ENCODE results near the gene SYNE1.

The SYNE1 gene

GRCh38 chr6:152123076-152123475, 514.1 kb downstream of the SYNE1 start:
- DNase-seq: no peak

DNA sequence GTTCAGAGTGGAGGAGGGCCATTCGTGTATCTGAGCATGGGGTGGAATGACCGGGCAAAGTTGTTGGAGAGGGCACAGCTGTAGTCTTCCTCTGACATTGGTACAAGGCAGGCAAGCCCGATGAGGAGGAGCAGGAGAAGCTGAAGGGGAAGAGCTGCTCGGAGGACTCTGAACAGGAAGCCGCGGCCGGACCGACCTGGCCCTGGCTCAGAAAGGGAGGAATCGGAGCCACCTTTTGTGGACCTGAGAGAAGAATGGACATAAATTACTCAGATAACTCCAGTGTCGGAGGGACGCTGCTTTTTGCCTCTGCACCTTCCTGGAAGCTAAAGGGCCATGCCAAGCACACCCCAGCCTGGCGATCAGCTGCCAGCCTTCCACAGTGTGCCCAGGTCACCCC, 514.7 kb downstream of the SYNE1 start:
- DNase-seq: no peak

GRCh38 chr6:152121910-152122309, 515.3 kb downstream of the SYNE1 start:
- DNase-seq: no peak

- no peak for DNase-seq
Measured at GRCh38 chr6:152119831-152120230, 517.3 kb downstream of the SYNE1 start.

DNA sequence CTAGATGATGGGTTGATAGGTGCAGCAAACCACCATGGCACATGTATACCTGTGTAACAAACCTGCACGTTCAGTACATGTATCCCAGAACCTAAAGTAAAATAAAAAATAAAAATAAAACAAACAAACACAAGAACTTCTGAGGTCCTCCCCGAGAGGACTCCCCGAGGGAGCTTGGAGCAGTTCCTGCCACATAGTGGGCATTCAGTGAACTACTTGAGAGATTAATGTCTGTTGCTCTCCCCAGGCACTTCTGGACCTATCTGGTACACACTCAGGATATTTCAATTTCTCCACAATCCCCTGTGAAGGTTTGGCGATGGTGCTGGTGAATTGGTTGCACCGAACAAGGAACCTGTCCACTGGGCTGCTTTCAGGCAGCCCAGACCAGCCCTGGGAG, 518.5 kb downstream of the SYNE1 start:
- no peak for DNase-seq

DNA sequence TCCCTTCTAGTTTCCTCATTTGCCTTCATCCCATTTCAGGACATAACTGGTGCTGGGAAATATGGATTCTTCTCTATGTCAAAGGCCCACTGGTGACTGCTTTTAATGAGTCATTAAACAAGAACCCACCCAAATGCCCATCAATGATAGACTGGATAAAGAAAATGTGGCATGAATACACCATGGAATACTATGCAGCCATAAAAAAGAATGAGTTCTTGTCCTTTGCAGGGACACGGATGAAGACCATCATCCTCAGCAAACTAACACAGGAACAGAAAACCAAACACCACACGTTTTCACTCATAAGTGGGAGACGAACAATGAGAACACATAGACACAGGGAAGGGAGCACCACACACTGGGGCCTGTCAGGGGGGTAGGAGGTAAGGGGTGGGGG, 518.9 kb downstream of the SYNE1 start:
- no peak for DNase-seq

DNA sequence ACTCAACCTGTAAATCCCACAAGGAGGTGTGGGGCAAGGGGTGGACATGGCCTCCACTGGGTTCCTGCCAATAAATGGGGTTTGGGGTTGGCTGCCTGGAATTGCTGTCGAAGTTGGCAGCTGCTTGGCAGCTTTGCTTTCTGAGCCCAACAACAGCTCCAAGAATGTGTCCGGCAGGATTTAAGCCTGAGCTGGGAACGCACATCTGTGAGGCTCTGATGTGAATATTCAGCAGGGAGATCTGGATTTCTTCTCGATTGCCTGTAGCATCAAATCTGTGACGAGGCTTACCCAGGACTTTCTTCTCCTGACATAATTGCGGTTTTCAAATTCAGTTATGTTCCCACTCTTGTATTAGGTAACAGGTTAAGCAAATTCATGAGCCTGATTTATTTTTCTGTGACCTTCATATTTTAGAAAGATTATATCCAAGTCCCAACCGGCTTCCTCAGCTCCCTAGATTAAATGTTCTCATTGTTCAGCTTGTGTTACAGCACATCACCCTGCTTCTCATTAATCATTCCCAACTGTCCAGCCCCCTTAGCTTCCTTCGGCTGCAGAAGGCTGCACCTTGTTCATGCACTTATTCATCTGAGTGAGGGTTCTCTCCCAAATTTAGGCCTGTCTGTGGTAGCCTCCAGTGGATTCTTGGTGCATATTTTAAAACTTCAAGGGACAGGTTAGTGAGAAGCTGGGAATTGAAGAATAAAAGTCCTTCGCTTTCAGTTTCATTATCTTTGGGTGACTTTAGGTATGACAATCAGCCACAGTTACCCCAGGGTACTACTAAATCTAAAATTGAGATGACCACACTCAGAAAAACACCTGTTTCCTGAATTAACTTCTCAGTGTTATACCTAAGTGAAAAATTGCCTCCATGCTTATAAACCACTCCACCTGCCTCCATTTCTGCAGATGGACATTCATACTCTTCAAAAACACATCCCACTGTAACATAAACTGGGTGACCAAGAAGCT, 519.7 kb downstream of the SYNE1 start:
- DNase-seq: no peak

GRCh38 chr6:152112491-152113261, 524.5 kb downstream of the SYNE1 start:
- no peak for DNase-seq

DNA sequence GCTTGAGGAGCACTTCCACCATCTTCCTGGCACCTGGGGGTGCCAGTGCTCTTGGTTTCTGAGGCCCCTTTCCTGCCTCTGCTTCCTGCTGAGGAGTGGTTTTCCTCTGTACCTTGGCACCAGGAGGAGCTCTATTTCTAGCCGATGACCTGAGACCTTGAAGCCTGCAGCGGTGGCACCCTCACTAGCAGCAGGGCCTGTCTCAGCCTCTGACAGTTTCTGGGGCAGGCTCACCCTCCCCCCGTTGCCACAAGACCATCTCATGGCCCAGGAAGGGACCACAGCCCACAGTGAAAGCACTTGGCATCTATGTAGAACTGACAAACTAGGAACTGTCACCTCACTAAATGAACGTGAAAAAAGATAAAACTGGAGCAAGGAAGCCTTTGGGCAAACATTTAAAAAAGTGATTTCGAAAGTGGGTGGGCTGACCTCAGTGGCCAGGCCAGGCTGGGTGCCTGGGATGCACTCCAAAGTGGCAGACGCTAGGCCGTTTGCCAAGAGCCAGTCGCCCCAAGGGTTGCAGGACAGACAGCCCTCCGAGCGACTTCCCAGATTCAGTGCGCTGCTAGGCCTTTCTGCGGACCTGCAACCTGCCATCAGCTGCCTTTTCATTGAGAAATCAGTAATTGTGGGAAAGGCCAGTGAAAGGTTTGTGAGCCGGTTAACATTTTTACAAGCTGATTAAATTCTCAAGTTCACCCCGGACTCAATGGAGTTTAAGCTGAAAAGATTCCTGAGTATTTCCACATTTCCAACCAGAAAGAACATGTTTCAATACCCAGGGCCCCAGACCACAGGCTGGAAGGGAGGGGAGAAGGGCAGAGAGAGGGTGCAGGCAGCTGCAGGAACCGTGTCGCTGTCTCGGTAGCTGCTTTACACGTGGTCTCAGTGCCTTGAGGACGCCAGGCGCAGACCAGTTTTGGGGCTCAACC, 526.0 kb downstream of the SYNE1 start:
- no peak for DNase-seq

GRCh38 chr6:152107973-152108372, 529.2 kb downstream of the SYNE1 start:
- no peak for DNase-seq

GRCh38 chr6:152100183-152100618, 537.0 kb downstream of the SYNE1 start:
- no peak for DNase-seq

GRCh38 chr6:152099446-152100182, 537.5 kb downstream of the SYNE1 start:
- DNase-seq: no peak

DNA sequence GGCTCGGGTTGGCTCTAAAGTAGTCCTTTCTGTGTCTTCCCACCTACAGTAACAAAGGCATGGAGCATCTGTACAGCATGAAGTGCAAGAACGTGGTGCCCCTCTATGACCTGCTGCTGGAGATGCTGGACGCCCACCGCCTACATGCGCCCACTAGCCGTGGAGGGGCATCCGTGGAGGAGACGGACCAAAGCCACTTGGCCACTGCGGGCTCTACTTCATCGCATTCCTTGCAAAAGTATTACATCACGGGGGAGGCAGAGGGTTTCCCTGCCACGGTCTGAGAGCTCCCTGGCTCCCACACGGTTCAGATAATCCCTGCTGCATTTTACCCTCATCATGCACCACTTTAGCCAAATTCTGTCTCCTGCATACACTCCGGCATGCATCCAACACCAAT, 538.5 kb downstream of the SYNE1 start:
- DNase-seq: no peak

DNA sequence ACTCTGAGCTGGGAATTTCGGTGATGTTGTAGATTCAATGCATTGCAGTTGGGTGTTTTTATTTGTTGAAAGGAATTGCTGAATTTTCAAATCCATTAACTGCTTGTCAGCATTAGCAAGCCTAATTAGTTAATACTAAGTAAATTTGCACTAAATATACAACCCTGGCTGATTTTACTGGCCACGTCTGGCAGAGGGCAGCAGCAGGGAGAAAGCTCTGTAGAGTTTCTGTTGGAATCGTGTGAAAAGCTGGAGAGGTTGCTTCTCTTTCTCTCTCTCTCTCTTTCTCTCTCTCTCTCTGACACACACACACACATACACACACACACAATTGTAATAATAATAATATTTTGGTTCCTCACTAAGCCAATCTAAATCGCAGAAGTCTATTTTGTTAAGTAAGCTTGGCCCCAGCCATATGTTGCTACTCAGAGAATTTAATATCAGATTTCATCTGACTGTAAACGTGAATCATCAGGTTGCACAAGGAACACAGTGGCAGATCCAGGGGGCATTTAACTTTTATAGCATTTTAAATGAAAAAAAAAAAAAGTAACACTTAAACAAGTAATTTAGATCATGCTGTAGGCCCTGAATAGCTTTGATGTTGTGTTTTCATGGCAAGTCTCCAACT, 540.2 kb downstream of the SYNE1 start:
- no peak for DNase-seq

DNA sequence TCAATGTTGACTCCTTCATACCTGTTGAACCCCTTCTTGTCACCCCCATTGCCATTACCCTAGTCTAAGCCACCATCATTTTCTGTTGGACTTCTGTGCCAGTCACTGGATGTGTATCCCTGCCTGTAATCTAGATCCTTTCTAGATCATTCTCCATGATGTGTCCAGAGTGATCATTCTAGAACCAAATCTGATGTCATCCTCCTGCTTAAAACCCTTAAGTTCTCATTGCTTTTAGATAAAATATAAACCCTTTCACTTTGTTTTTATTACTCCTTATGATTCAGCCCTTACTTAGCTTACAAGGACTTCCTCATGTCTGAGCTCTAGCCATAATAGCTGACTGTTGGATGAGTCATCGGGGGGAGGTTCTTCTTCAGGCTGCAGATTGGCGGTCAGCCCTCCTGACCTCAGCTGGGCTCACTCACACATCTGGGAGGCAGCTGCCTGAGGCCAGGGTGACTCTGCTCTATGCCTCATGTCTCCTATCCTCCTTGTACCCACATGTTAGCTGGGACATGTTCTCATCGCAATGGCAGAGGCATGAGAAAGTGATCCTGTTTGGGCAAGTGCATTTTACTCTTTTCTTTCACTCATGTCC, 542.1 kb downstream of the SYNE1 start:
- no peak for DNase-seq

DNA sequence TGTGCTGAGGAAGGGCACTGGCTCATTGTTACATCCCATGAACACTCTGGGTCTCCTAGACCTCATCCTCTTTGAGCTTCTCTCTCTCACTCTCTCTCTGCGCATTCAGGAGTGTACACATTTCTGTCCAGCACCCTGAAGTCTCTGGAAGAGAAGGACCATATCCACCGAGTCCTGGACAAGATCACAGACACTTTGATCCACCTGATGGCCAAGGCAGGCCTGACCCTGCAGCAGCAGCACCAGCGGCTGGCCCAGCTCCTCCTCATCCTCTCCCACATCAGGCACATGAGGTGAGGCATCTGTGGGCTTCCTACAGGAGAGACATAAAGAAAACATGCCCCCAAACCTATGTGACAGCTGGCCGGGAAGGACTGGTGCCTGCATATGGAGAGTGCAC, 542.9 kb downstream of the SYNE1 start:
- no peak for DNase-seq

GRCh38 chr6:152093711-152094110, 543.5 kb downstream of the SYNE1 start:
- no peak for DNase-seq

- no peak for DNase-seq
Measured at GRCh38 chr6:152091851-152092341, 545.3 kb downstream of the SYNE1 start.

DNA sequence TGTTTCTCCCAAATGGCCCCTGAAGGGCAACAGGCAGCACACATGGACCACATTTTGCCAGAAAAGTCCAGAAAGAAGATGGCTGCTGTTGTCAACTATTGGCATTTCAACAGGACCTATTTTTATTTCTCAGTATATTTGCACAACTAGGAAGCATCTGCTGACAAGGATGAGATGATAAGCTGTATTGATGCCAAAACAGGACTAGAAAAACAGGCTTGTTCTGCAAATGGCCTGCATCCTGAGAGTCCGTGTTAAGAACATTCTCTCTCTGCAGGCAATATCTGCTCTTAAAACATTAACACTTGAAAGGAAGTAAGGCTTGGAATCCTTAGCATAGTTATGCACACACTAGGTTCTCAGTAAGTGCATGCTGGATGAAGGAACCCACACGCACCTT, 546.0 kb downstream of the SYNE1 start:
- DNase-seq: no peak

- DNase-seq: no peak
Measured at GRCh38 chr6:152089992-152090391, 547.2 kb downstream of the SYNE1 start.

GRCh38 chr6:152087701-152088100, 549.5 kb downstream of the SYNE1 start:
- DNase-seq: no peak

Measured in activated T-cell treated with anti-CD3 and anti-CD28 coated beads for 4 hours (primary cell).